Fibroblast of peridontal ligament (primary cell): ENCODE results near the gene ZNF558.
"Not testable (repeated sequence)": the region's sequence is repeated elsewhere in the genome, so short reads cannot be mapped to it uniquely, and the experiment has no call there.

Experiments used
- DNase-seq: peaks from one replicate; pipeline ENCODE4 v3.0.0-alpha.2; 2010; ENCODE audit errors: extremely low read depth

ZNF558 gene

GRCh38 chr19:8806661-8807060 is 25.4 kb downstream of the ZNF558 start:
- peak; percentile 3 for DNase-seq

- no peak for DNase-seq
These were observed 37.3 kb downstream of the ZNF558 start for GRCh38 chr19:8794823-8795222.

DNA sequence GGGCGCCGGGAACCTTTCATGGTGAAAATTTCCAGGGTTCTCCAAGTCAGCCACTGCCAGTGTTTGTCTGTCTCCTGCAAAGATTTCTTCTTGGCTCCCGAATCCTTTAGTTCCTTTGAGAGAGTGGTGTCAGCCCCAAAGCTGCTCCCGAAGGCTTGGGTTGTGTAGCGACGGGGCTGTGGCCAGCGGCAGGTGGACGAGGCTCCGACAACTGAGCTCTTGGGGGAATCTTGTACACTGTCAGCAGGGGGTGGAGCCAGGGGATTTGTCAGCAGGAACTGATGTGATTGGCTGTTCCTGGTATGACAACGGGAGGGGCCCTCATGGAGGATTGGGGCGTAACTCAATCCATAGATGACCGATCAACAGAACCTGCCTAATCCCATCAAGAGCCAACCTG is 58.5 kb downstream of the ZNF558 start:
- not testable (repeated sequence) for DNase-seq

DNA sequence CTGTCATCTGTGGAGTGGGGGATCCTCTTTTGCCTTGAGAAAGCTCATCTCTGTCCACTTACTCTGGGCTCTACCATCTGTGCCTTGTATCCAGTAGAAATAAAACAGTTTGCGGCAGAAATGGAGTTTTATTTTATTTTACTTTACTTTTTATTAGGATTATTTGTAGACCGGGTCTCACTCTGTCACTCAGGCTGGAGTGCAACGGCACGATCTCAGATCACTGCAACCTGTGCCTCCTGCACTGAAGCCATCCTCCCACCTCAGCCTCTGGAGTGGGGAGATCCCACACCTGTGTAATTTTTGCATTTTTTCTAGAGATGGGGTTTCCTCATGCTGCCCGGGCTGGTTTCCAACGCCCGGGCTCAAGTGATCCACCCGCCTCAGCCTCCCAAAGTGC is 62.8 kb downstream of the ZNF558 start:
- DNase-seq = not testable (repeated sequence)

DNA sequence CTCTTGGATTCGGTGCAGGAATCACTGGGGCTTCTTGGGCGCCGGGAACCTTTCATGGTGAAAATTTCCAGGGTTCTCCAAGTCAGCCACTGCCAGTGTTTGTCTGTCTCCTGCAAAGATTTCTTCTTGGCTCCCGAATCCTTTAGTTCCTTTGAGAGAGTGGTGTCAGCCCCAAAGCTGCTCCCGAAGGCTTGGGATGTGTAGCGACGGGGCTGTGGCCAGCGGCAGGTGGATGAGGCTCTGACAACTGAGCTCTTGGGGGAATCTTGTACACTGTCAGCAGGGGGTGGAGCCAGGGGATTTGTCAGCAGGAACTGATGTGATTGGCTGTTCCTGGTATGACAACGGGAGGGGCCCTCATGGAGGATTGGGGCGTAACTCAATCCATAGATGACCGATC is 64.8 kb downstream of the ZNF558 start:
- DNase-seq = not testable (repeated sequence)
